ENCODE measurements around the gene TEDDM1.
"Not testable (repeated sequence)": the region's sequence is repeated elsewhere in the genome, so short reads cannot be mapped to it uniquely, and the experiment has no call there.

Gene TEDDM1

DNA sequence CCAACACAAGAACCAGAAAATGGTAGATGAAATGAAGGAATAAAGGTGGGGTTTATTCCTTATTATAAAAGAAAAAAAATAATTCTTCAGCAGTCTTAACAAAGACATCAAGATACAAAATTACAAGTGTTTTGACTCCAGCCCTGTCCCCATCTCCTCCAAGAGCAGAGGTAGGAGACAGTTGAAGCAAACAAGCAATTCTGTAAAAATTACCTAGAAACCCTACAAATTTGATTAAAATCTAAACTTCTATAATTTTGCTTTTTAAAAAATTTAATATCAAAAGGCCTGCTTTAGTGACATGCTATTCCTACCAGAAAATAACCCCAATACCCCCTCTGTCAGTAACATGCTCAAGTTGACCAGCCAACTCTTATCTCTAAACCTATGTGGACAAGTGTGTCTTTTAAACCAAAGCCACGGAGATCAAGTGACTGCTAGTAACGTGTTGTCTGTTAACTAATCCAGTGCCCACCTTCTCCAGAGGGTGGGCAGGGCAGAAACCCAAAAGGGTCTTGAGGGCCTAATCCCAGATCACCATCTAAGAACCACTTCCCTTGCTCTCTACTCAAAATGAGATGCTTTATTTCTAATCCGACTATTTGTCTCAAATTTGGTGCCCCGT, 17.3 kb downstream of the TEDDM1 start:
- H2AFZ ChIP-seq (ENCODE audit: low read length) = no peak overlapping the region
- H4K20me1 ChIP-seq (ENCODE audit: insufficient read depth, low read length, poor library complexity, severe bottlenecking) = peaks cover 67% of the 10 kb centered on the region
- peaks cover 52% of the 10 kb centered on the region for H3K4me1 ChIP-seq (ENCODE audit: insufficient read depth, low read length, poor library complexity, severe bottlenecking)
- no peak overlapping the region for H3K9ac ChIP-seq (ENCODE audit: low read depth, low read length, poor library complexity, severe bottlenecking)
- no peak for TF ChIP-seq EZH2phosphoT487 (IDR thresholded peaks at IDR 0.05; ENCODE audit: borderline replicate concordance)
- no peak for TF ChIP-seq CTCF (conservative IDR thresholded peaks at IDR 0.05; ENCODE audit: low read length)
- H3K4me3 ChIP-seq (ENCODE audit: low read length, poor library complexity, severe bottlenecking) = peak overlapping the region; percentile 99
- H3F3A ChIP-seq (ENCODE audit: low read depth) = peaks cover 11% of the 10 kb centered on the region; the same call in 1 of the 2 replicates
- H3K27me3 ChIP-seq (ENCODE audit: insufficient read depth, low read length, poor library complexity, severe bottlenecking) = no peaks in the 10 kb centered on the region
- H3K4me2 ChIP-seq (ENCODE audit: low read depth, low read length, poor library complexity, severe bottlenecking) = peak overlapping the region; percentile 63
- H3K36me3 ChIP-seq (ENCODE audit: insufficient read depth, low read length) = peaks cover 63% of the 10 kb centered on the region
- no peaks in the 10 kb centered on the region for H3K9me2 ChIP-seq (replicated peaks; ENCODE audit: low read depth, low read length)
- peaks cover 64% of the 10 kb centered on the region for H3K79me2 ChIP-seq (ENCODE audit: insufficient read depth, low read length)
- no peaks in the 10 kb centered on the region for H3K9me3 ChIP-seq (ENCODE audit: insufficient read depth, low read depth, low read length)

- H3K4me1 ChIP-seq (ENCODE audit: insufficient read depth, low read length, poor library complexity, severe bottlenecking) = peaks cover 43% of the 10 kb centered on the region
- H3F3A ChIP-seq (ENCODE audit: low read depth) = peaks cover 11% of the 10 kb centered on the region; the same call in 1 of the 2 replicates
- H3K79me2 ChIP-seq (ENCODE audit: insufficient read depth, low read length) = peaks cover 55% of the 10 kb centered on the region
- no peak overlapping the region for H3K9ac ChIP-seq (ENCODE audit: low read depth, low read length, poor library complexity, severe bottlenecking)
- H4K20me1 ChIP-seq (ENCODE audit: insufficient read depth, low read length, poor library complexity, severe bottlenecking) = peaks cover 58% of the 10 kb centered on the region
- H3K36me3 ChIP-seq (ENCODE audit: insufficient read depth, low read length) = peaks cover 54% of the 10 kb centered on the region
- H2AFZ ChIP-seq (ENCODE audit: low read length) = no peak overlapping the region
- H3K4me3 ChIP-seq (ENCODE audit: low read length, poor library complexity, severe bottlenecking) = peak overlapping the region; percentile 99
- H3K9me2 ChIP-seq (replicated peaks; ENCODE audit: low read depth, low read length) = no peaks in the 10 kb centered on the region
- H3K4me2 ChIP-seq (ENCODE audit: low read depth, low read length, poor library complexity, severe bottlenecking) = peak overlapping the region; percentile 63
- H3K9me3 ChIP-seq (ENCODE audit: insufficient read depth, low read depth, low read length) = no peaks in the 10 kb centered on the region
- H3K27me3 ChIP-seq (ENCODE audit: insufficient read depth, low read length, poor library complexity, severe bottlenecking) = no peaks in the 10 kb centered on the region
- TF ChIP-seq CTCF (conservative IDR thresholded peaks at IDR 0.05; ENCODE audit: low read length) (no peak), EZH2phosphoT487 (IDR thresholded peaks at IDR 0.05; ENCODE audit: borderline replicate concordance) (no peak)
These were observed 18.3 kb downstream of the TEDDM1 start for GRCh38 chr1:182381962-182382819.

GRCh38 chr1:182380199-182380598, 20.3 kb downstream of the TEDDM1 start:
- no peaks in the 10 kb centered on the region for H3K9me2 ChIP-seq (replicated peaks; ENCODE audit: low read depth, low read length)
- peaks cover 38% of the 10 kb centered on the region for H4K20me1 ChIP-seq (ENCODE audit: insufficient read depth, low read length, poor library complexity, severe bottlenecking)
- no peak overlapping the region for H3K9ac ChIP-seq (ENCODE audit: low read depth, low read length, poor library complexity, severe bottlenecking)
- no peak overlapping the region for H3K4me2 ChIP-seq (ENCODE audit: low read depth, low read length, poor library complexity, severe bottlenecking)
- H3K4me3 ChIP-seq (ENCODE audit: low read length, poor library complexity, severe bottlenecking) = no peak overlapping the region
- H3K36me3 ChIP-seq (ENCODE audit: insufficient read depth, low read length) = peaks cover 34% of the 10 kb centered on the region; the same call in 1 of the 2 replicates
- H3K27me3 ChIP-seq (ENCODE audit: insufficient read depth, low read length, poor library complexity, severe bottlenecking) = no peaks in the 10 kb centered on the region
- H3K79me2 ChIP-seq (ENCODE audit: insufficient read depth, low read length) = peaks cover 35% of the 10 kb centered on the region
- TF ChIP-seq CTCF (conservative IDR thresholded peaks at IDR 0.05; ENCODE audit: low read length) (no peak), EZH2phosphoT487 (IDR thresholded peaks at IDR 0.05; ENCODE audit: borderline replicate concordance) (no peak)
- no peaks in the 10 kb centered on the region for H3K9me3 ChIP-seq (ENCODE audit: insufficient read depth, low read depth, low read length)
- peaks cover 9% of the 10 kb centered on the region; the same call in 1 of the 2 replicates for H3F3A ChIP-seq (ENCODE audit: low read depth)
- H3K4me1 ChIP-seq (ENCODE audit: insufficient read depth, low read length, poor library complexity, severe bottlenecking) = peaks cover 23% of the 10 kb centered on the region
- no peak overlapping the region for H2AFZ ChIP-seq (ENCODE audit: low read length)

- H3K79me2 ChIP-seq (ENCODE audit: insufficient read depth, low read length) = peaks cover 31% of the 10 kb centered on the region
- not testable (repeated sequence) for H3K9ac ChIP-seq (ENCODE audit: low read depth, low read length, poor library complexity, severe bottlenecking); H3K4me2 ChIP-seq (ENCODE audit: low read depth, low read length, poor library complexity, severe bottlenecking); H3K9me2 ChIP-seq (replicated peaks; ENCODE audit: low read depth, low read length); H3K4me3 ChIP-seq (ENCODE audit: low read length, poor library complexity, severe bottlenecking); H3K27me3 ChIP-seq (ENCODE audit: insufficient read depth, low read length, poor library complexity, severe bottlenecking); H3K9me3 ChIP-seq (ENCODE audit: insufficient read depth, low read depth, low read length); H2AFZ ChIP-seq (ENCODE audit: low read length); H3F3A ChIP-seq (ENCODE audit: low read depth)
- H4K20me1 ChIP-seq (ENCODE audit: insufficient read depth, low read length, poor library complexity, severe bottlenecking) = peaks cover 34% of the 10 kb centered on the region
- peaks cover 30% of the 10 kb centered on the region; the same call in 1 of the 2 replicates for H3K36me3 ChIP-seq (ENCODE audit: insufficient read depth, low read length)
- peaks cover 22% of the 10 kb centered on the region for H3K4me1 ChIP-seq (ENCODE audit: insufficient read depth, low read length, poor library complexity, severe bottlenecking)
These were observed 20.7 kb downstream of the TEDDM1 start for GRCh38 chr1:182379781-182380180.
